PC-9 (cell line): ENCODE measurements around the gene KY. TPM values are rescaled to one million over a fixed set of nuclear protein-coding genes. Genes with fewer than 3 reads are reported as not detected.

Source experiments
- BruUV-seq: library from RNA; stranded (reverse); fragments of 400-500 nt; replicated peaks from 2 replicates; lab custom pipeline; 2021; lab: Mats Ljungman, UMichigan
- CTCF ChIA-PET: fragments of 300-600 bp; sonication (Branson Sonifier 250); formaldehyde crosslinking; loops from one replicate; lab custom pipeline; 2022; ENCODE audit warnings: antibody characterized with exemption; lab: Charles Lee
- POLR2A ChIA-PET: fragments of 300-600 bp; sonication (Branson Sonifier 250); formaldehyde crosslinking; loops from one replicate; lab custom pipeline; 2022; ENCODE audit warnings: antibody characterized with exemption; ENCODE audit not compliant: unreplicated experiment; lab: Charles Lee
- DNase-seq, 2 experiments: peaks; one replicate each; pipeline versions ENCODE4 v3.0.0 to v3.0.0-alpha.2; 2015 to 2022; ENCODE audit warnings: mixed read lengths in 1 of 2
- H2AFZ ChIP-seq: fragments of 200-600 bp; sonication (generic); 2 replicates; pipeline ENCODE4 v1.8.1; 2017; ENCODE audit warnings: antibody characterized with exemption
- H3F3A ChIP-seq: fragments of 200-600 bp; sonication (generic); 2 replicates; pipeline ENCODE4 v1.8.1; 2017; ENCODE audit warnings: antibody characterized with exemption, mild to moderate bottlenecking, low read depth; ENCODE audit not compliant: insufficient read depth
- H3K27ac ChIP-seq: fragments of 200-600 bp; sonication (generic); 2 replicates; pipeline ENCODE4 v1.6.1; 2016; ENCODE audit warnings: mixed run types
- H3K27me3 ChIP-seq: fragments of 200-600 bp; sonication (generic); 2 replicates; pipeline ENCODE4 v1.6.1; 2016; ENCODE audit warnings: low read depth, mixed run types; ENCODE audit not compliant: insufficient read depth
- H3K36me3 ChIP-seq: fragments of 200-600 bp; sonication (generic); 2 replicates; pipeline ENCODE4 v1.6.1; 2016; ENCODE audit warnings: low read depth, mixed run types
- H3K4me1 ChIP-seq: fragments of 200-600 bp; sonication (generic); replicated peaks from 2 replicates; pipeline ENCODE4 v1.6.1; 2016; ENCODE audit warnings: mixed run types; ENCODE audit not compliant: insufficient read depth
- H3K4me2 ChIP-seq: fragments of 200-600 bp; sonication (generic); 2 replicates; pipeline ENCODE4 v1.6.1; 2017; ENCODE audit warnings: mixed run types
- H3K4me3 ChIP-seq: fragments of 200-600 bp; sonication (generic); 2 replicates; pipeline ENCODE4 v1.6.1; 2016; ENCODE audit warnings: mixed run types
- H3K79me2 ChIP-seq: fragments of 200-600 bp; sonication (generic); 2 replicates; pipeline ENCODE4 v1.6.1; 2017; ENCODE audit warnings: low read depth, mixed run types
- H3K9me2 ChIP-seq: fragments of 200-600 bp; sonication (generic); 2 replicates; pipeline ENCODE4 v1.8.1; 2017; ENCODE audit warnings: mild to moderate bottlenecking; ENCODE audit not compliant: insufficient read depth
- H3K9me3 ChIP-seq: fragments of 200-600 bp; sonication (generic); 2 replicates; pipeline ENCODE4 v1.8.1; 2016; ENCODE audit warnings: low read depth; ENCODE audit not compliant: insufficient read depth
- H4K20me1 ChIP-seq: fragments of 200-600 bp; sonication (generic); 2 replicates; pipeline ENCODE4 v1.8.1; 2017; ENCODE audit not compliant: insufficient read depth
- EZH2 ChIP-seq: fragments of 200-600 bp; sonication (generic); IDR thresholded peaks from 2 replicates; pipeline ENCODE4 v1.8.0; 2017; ENCODE audit warnings: antibody characterized with exemption, low read depth
- intact Hi-C: fragments of 100-400 bp; cut with micrococcal nuclease; formaldehyde crosslinking; loops from one replicate; pipeline ENCODE4 v1.10.0; 2022; ENCODE audit not compliant: unreplicated experiment
- total RNA-seq: library from RNA; stranded (reverse); gene quantifications from 2 replicates; pipeline ENCODE4 v1.2.3, GENCODE V29; 2021
- TF ChIP-seq, protein P1 (sequence below): fragments of 200-600 bp; sonication (generic); conservative IDR thresholded peaks from 2 replicates; pipeline ENCODE4 v1.6.1; 2017; ENCODE audit warnings: mixed run types, antibody characterized with exemption, mild to moderate bottlenecking, moderate library complexity

KY gene
- total RNA-seq, 1 experiment from 2014 or later = not detected

DNA sequence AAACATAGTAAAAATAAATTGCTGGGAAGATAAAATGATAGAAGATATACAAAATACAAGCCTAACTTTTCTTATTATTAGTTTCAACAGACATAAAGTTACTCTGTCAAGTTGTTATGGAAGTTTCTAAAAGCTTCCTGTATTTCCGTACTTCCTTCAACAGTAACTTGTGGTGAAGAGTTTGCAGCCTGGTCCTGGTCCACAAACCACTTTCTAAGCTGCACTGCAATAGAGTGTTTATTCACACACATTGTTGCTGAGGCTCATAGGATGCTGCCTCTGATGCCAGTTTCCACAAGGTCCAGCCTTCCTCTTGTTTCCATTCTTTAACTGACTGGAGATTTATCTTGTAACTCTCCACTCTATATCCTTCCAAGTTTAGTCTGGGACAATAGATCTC, 39.4 kb upstream of the KY start:
- H3K27me3 ChIP-seq = peaks cover 35% of the 10 kb centered on the region
- H3K9me3 ChIP-seq = no peaks in the 10 kb centered on the region
- no peak overlapping the region for H3K4me3 ChIP-seq
- intact Hi-C loops = no loop called here
- no peak for TF ChIP-seq EZH2
- TF ChIP-seq, protein P1, sequence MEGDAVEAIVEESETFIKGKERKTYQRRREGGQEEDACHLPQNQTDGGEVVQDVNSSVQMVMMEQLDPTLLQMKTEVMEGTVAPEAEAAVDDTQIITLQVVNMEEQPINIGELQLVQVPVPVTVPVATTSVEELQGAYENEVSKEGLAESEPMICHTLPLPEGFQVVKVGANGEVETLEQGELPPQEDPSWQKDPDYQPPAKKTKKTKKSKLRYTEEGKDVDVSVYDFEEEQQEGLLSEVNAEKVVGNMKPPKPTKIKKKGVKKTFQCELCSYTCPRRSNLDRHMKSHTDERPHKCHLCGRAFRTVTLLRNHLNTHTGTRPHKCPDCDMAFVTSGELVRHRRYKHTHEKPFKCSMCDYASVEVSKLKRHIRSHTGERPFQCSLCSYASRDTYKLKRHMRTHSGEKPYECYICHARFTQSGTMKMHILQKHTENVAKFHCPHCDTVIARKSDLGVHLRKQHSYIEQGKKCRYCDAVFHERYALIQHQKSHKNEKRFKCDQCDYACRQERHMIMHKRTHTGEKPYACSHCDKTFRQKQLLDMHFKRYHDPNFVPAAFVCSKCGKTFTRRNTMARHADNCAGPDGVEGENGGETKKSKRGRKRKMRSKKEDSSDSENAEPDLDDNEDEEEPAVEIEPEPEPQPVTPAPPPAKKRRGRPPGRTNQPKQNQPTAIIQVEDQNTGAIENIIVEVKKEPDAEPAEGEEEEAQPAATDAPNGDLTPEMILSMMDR = no peak
- no TSS peak for BruUV-seq
- no peaks in the 10 kb centered on the region for H3F3A ChIP-seq
- H2AFZ ChIP-seq = no peak overlapping the region
- H3K36me3 ChIP-seq = no peaks in the 10 kb centered on the region
- H3K27ac ChIP-seq = no peak overlapping the region
- H3K79me2 ChIP-seq = no peaks in the 10 kb centered on the region
- CTCF ChIA-PET = interaction anchor here (0.6 kb wide), 1 partner anchor 236 kb away, joined by 3 read pairs; no protein-coding TSS in a partner anchor
- POLR2A ChIA-PET = no interaction called here
- H3K4me2 ChIP-seq = no peak overlapping the region
- no peaks in the 10 kb centered on the region for H3K9me2 ChIP-seq
- H4K20me1 ChIP-seq = no peaks in the 10 kb centered on the region
- H3K4me1 ChIP-seq = no peaks in the 10 kb centered on the region
- DNase-seq = no peak

DNA sequence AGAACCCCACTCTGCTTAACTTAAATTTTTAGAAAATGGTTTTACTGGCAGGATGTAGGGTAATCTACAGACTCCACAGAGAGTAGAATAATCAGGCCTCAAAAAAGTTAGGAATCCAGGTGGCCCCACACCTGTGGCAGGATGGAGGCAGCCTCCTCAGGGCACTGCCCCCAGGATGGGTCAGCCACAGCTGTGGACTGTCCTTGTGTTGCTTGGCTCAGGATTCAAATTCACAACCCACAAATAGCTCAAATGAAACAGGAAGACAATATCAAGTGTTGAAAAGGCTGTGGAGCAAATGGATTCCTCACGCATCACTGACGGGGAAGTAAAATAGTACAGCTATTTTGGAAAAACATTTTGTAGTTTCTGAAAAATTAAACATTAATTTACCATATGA, 36.8 kb upstream of the KY start:
- Histone ChIP-seq H2AFZ (no peak overlapping the region), H3K79me2 (no peaks in the 10 kb centered on the region), H3K4me2 (no peak overlapping the region), H3F3A (no peaks in the 10 kb centered on the region), H3K4me1 (no peaks in the 10 kb centered on the region), H3K9me3 (no peaks in the 10 kb centered on the region), H3K4me3 (no peak overlapping the region), H4K20me1 (no peaks in the 10 kb centered on the region), H3K27ac (no peak overlapping the region), H3K36me3 (no peaks in the 10 kb centered on the region), H3K9me2 (no peaks in the 10 kb centered on the region), H3K27me3 (peaks cover 16% of the 10 kb centered on the region)
- BruUV-seq = no TSS peak
- DNase-seq = no peak
- intact Hi-C loops = no loop called here
- TF ChIP-seq, protein P1 = no peak
- no peak for TF ChIP-seq EZH2
- CTCF ChIA-PET = no interaction called here
- POLR2A ChIA-PET = no interaction called here

DNA sequence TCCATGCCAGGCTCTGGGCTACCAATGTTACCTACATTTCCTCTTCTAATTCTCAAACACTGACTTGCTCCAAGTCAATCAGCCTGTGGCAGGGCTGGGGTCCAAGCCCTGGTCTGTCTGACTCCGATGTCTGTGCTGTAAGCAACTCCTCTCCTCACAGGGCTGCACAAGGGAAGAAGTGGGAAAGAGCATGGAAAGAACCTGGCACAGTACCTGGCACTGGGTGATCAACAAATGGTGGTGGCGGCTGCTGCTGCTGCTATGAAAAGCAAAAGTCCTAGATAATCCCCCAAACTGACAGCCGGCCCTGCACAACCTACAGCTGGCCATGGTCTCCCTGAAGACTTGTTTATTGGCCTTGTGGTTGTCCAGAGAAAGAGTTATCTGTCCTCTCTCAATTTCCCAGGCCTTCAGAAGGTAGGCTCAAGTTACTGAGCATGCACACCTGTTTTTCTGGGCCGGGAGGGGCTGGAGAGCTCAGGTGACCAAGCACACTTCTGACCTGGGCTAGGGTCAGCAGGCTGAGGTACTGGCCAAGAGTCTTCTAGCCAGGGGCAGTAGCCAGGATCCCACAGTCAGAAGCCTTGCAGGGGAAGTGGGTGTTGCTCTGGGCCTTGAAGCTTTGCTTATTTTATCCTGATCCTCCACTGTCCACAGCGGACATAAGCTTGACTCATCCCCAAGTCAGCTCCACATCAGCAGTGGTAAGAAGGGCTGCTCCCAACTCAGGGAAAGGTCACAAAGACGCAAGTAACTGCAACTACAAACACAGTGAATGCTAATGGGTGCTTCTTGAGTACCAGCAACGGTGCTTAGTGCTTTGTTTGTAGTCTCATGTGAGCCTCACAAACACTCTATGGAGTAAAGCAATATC, 35.3 kb upstream of the KY start:
- Histone ChIP-seq H4K20me1 (no peaks in the 10 kb centered on the region), H3K4me2 (no peak overlapping the region), H3K27me3 (peaks cover 14% of the 10 kb centered on the region), H3K9me2 (no peaks in the 10 kb centered on the region), H3K4me1 (no peaks in the 10 kb centered on the region), H3K36me3 (no peaks in the 10 kb centered on the region), H3K27ac (no peak overlapping the region), H3K4me3 (no peak overlapping the region), H2AFZ (no peak overlapping the region), H3F3A (no peaks in the 10 kb centered on the region), H3K79me2 (no peaks in the 10 kb centered on the region), H3K9me3 (no peaks in the 10 kb centered on the region)
- DNase-seq = no peak
- intact Hi-C loops = no loop called here
- no TSS peak for BruUV-seq
- no peak for TF ChIP-seq EZH2
- TF ChIP-seq, protein P1 = no peak
- ChIA-PET POLR2A (no interaction called here), CTCF (no interaction called here)
